HepG2 (cell line): ENCODE results near the gene PLCB4. TPM values are rescaled to one million over a fixed set of nuclear protein-coding genes. Genes with fewer than 3 reads are reported as not detected.

Source experiments
- ATAC-seq: fragments of 200-7000 bp; cut with Tn5 transposase; 3 replicates; pipeline ENCODE4 v1.9.1; 2020; ENCODE audit warnings: mild to moderate bottlenecking, moderate library complexity
- BruUV-seq: library from RNA; stranded (reverse); fragments of 400-500 nt; replicated peaks from 2 replicates; lab custom pipeline; 2021; lab: Mats Ljungman, UMichigan
- CTCF ChIA-PET: fragments of 300-600 bp; formaldehyde crosslinking; extraction: SDS; loops from one replicate; lab custom pipeline; 2021; ENCODE audit warnings: low total read pairs, inconsistent platforms, low intra/inter-chr PET ratio; lab: Yijun Ruan, JAX
- POLR2A ChIA-PET: fragments of 350-600 bp; sonication (Branson Sonifier 250); formaldehyde crosslinking; loops from one replicate; lab custom pipeline; 2020; ENCODE audit warnings: antibody characterized with exemption, inconsistent platforms; lab: Yijun Ruan, JAX
- DNase-seq: peaks from one replicate; pipeline ENCODE4 v3.0.0-alpha.2; 2015; ENCODE audit warnings: low spot score
- FAIRE-seq: peaks from 3 replicates; lab custom pipeline; 2011; peaks lifted over from hg19 to GRCh38; lab: Jason Lieb, UNC
- H2AFZ ChIP-seq: one replicate; pipeline ENCODE4 v1.6.1; 2011; ENCODE audit warnings: low read length, inconsistent platforms
- H3K27ac ChIP-seq: fragments of 300-600 bp; 3 replicates; pipeline ENCODE4 v1.8.0; 2011; ENCODE audit warnings: mixed run types, mild to moderate bottlenecking, mixed read lengths, low read length, inconsistent platforms; ENCODE audit not compliant: insufficient read depth; ENCODE audit errors: extremely low read length
- H3K27me3 ChIP-seq, 2 experiments: fragments of 200-600 bp in 1 of 2; 2 replicates in 1 of 2; 3 replicates in 1 of 2; pipeline versions ENCODE4 v1.6.0 to v1.8.0; 2011; ENCODE audit warnings: low read length in 2 of 2, mild to moderate bottlenecking in 2 of 2, moderate library complexity in 2 of 2, inconsistent platforms in 1 of 2; ENCODE audit not compliant: insufficient read depth in 2 of 2, control insufficient read depth in 1 of 2
- H3K36me3 ChIP-seq, 2 experiments: fragments of 200-600 bp in 1 of 2; replicated peaks in 1 of 2; 2 replicates in 1 of 2; 3 replicates in 1 of 2; pipeline versions ENCODE4 v1.5.1 to v1.8.0; 2011; ENCODE audit warnings: low read length in 2 of 2, inconsistent platforms in 1 of 2; ENCODE audit not compliant: insufficient read depth in 2 of 2, control insufficient read depth in 1 of 2
- H3K4me1 ChIP-seq: 2 replicates; pipeline ENCODE4 v1.5.1; 2012; ENCODE audit warnings: low read length, inconsistent platforms; ENCODE audit not compliant: insufficient read depth
- H3K4me2 ChIP-seq: 2 replicates; pipeline ENCODE4 v1.6.0; 2011; ENCODE audit warnings: low read depth, low read length, inconsistent platforms
- H3K4me3 ChIP-seq, 3 experiments: fragments of 200-600 bp in 1 of 3; sonication (generic), shearing (Covaris generic) in 1 of 3; replicated peaks in 1 of 3; 2 replicates each; pipeline ENCODE4 v1.5.1; 2011 to 2016; ENCODE audit warnings: low read length in 3 of 3, inconsistent platforms in 2 of 3, low read depth in 2 of 3, mild to moderate bottlenecking in 2 of 3, control low read depth in 1 of 3, mixed read lengths in 1 of 3; ENCODE audit not compliant: insufficient read depth in 1 of 3
- H3K79me2 ChIP-seq: one replicate; pipeline ENCODE4 v1.6.1; 2011; ENCODE audit warnings: low read length, inconsistent platforms; ENCODE audit not compliant: insufficient read depth
- H3K9ac ChIP-seq: 2 replicates; pipeline ENCODE4 v1.6.0; 2011; ENCODE audit warnings: mild to moderate bottlenecking, low read depth, low read length, inconsistent platforms; ENCODE audit not compliant: insufficient read depth
- H3K9me3 ChIP-seq: 2 replicates; pipeline ENCODE4 v1.5.1; 2012; ENCODE audit warnings: mild to moderate bottlenecking, low read length
- H4K20me1 ChIP-seq: 2 replicates; pipeline ENCODE4 v1.6.0; 2011; ENCODE audit warnings: inconsistent platforms, mild to moderate bottlenecking, low read length, moderate library complexity; ENCODE audit not compliant: insufficient read depth
- ATF5 ChIP-seq: sonication (generic); formaldehyde crosslinking; IDR thresholded peaks from 2 replicates; pipeline ENCODE4 v1.4.0; 2020; ENCODE audit warnings: mild to moderate bottlenecking, low read depth, missing genetic modification reagents
- ATRX ChIP-seq: sonication (generic); formaldehyde crosslinking; IDR thresholded peaks from 2 replicates; pipeline ENCODE4 v1.4.0; 2020; ENCODE audit warnings: missing genetic modification reagents, borderline replicate concordance
- DPF2 ChIP-seq: sonication (generic); formaldehyde crosslinking; IDR thresholded peaks from 2 replicates; pipeline ENCODE4 v1.4.0; 2020; ENCODE audit warnings: mild to moderate bottlenecking, low read depth, missing genetic modification reagents, borderline replicate concordance
- KDM1A ChIP-seq: IDR thresholded peaks from 2 replicates; pipeline ENCODE4 v1.6.1; 2016; ENCODE audit warnings: missing compliant biosample characterization
- MNT ChIP-seq: fragments of 450-650 bp; IDR thresholded peaks from 2 replicates; pipeline ENCODE4 v1.6.1; 2016
- MXD3 ChIP-seq: IDR thresholded peaks from 2 replicates; pipeline ENCODE4 v1.6.1; 2016; ENCODE audit warnings: mild to moderate bottlenecking, missing biosample characterization, missing genetic modification reagents
- NFATC3 ChIP-seq: sonication (generic); formaldehyde crosslinking; IDR thresholded peaks from 2 replicates; pipeline ENCODE4 v1.5.1; 2020; ENCODE audit warnings: mild to moderate bottlenecking, missing genetic modification reagents
- NPAS2 ChIP-seq: sonication (generic); formaldehyde crosslinking; IDR thresholded peaks from 2 replicates; pipeline ENCODE4 v1.8.0; 2022; ENCODE audit warnings: mild to moderate bottlenecking, missing genetic modification reagents, borderline replicate concordance
- NR2F6 ChIP-seq, 2 experiments: IDR thresholded peaks; 2 replicates each; pipeline ENCODE4 v1.6.1; 2016; ENCODE audit warnings: antibody characterized with exemption in 1 of 2, mild to moderate bottlenecking in 1 of 2
- NRL ChIP-seq: sonication (generic); formaldehyde crosslinking; IDR thresholded peaks from 2 replicates; pipeline ENCODE4 v1.5.0; 2020; ENCODE audit warnings: missing genetic modification reagents, mild to moderate bottlenecking, moderate library complexity, borderline replicate concordance
- PTBP1 ChIP-seq: fragments of 200-400 bp; formaldehyde crosslinking; IDR thresholded peaks from 2 replicates; pipeline ENCODE4 v1.6.1; 2018; ENCODE audit warnings: low read length, low read depth; ENCODE audit not compliant: poor library complexity, severe bottlenecking
- RAD51 ChIP-seq: fragments of 450-650 bp; IDR thresholded peaks from 2 replicates; pipeline ENCODE4 v1.6.1; 2016; ENCODE audit warnings: borderline replicate concordance
- RFXANK ChIP-seq: IDR thresholded peaks from 2 replicates; pipeline ENCODE4 v1.6.1; 2016
- SCMH1 ChIP-seq: sonication (generic); formaldehyde crosslinking; IDR thresholded peaks from 2 replicates; pipeline ENCODE4 v1.9.0; 2021; ENCODE audit warnings: missing genetic modification reagents, mild to moderate bottlenecking, borderline replicate concordance
- ZBTB38 ChIP-seq: sonication (generic); formaldehyde crosslinking; IDR thresholded peaks from 2 replicates; pipeline ENCODE4 v1.5.1; 2020; ENCODE audit warnings: mild to moderate bottlenecking, missing genetic modification reagents
- ZFP36L1 ChIP-seq: sonication (generic); formaldehyde crosslinking; IDR thresholded peaks from 2 replicates; pipeline ENCODE4 v1.8.0; 2022; ENCODE audit warnings: mild to moderate bottlenecking, missing genetic modification reagents, moderate library complexity
- ZFYVE20 ChIP-seq: sonication (generic); formaldehyde crosslinking; IDR thresholded peaks from 2 replicates; pipeline ENCODE4 v1.8.0; 2023; ENCODE audit warnings: low read depth, mild to moderate bottlenecking, moderate library complexity, missing genetic modification reagents, borderline replicate concordance
- ZNF451 ChIP-seq: sonication (generic); formaldehyde crosslinking; IDR thresholded peaks from 2 replicates; pipeline ENCODE4 v1.5.0; 2020; ENCODE audit warnings: mild to moderate bottlenecking, missing genetic modification reagents
- ZNF678 ChIP-seq: sonication (generic); formaldehyde crosslinking; IDR thresholded peaks from 2 replicates; pipeline ENCODE4 v1.4.0; 2020; ENCODE audit warnings: mild to moderate bottlenecking, missing genetic modification reagents
- ZNF772 ChIP-seq: sonication (generic); formaldehyde crosslinking; IDR thresholded peaks from 2 replicates; pipeline ENCODE4 v1.5.0; 2020; ENCODE audit warnings: mild to moderate bottlenecking, missing genetic modification reagents
- WGBS: methylation state at CpG from one replicate; pipeline ENCODE4 v1.1.6; 2017; ENCODE audit warnings: low lambda C conversion rate; 5-methylcytosine and 5-hydroxymethylcytosine counted together
- in situ Hi-C: cut with HindIII; loops from 2 replicates; pipeline ENCODE4 v1.10.0; 2017; ENCODE audit warnings: low pct_unique_long_range_greater_than_20kb; ENCODE audit not compliant: extremely low pct_ligation_motif_present
- intact Hi-C: fragments of 100-400 bp; cut with micrococcal nuclease; formaldehyde crosslinking; loops from one replicate; pipeline ENCODE4 v1.10.0; 2022; ENCODE audit not compliant: unreplicated experiment
- polyA plus RNA-seq, 8 experiments: library from polyadenylated mRNA; depleted of rRNA in 3 of 8; stranded (reverse) in 7 of 8; unstranded in 1 of 8; fragments of >200 nt; fragmentation: Illumina TruSeq in 4 of 8; extraction: Trizol in 4 of 8; gene quantifications; 2 replicates each; pipeline versions ENCODE4 v1.2.1 to v1.2.3, GENCODE V29; 2011 to 2016; ENCODE audit warnings: low read depth in 4 of 8, missing spikeins in 1 of 8, mixed read lengths in 1 of 8; ENCODE audit not compliant: insufficient read depth in 1 of 8
- total RNA-seq, 5 experiments: library from RNA; depleted of rRNA; stranded (reverse); fragments of >200 nt; fragmentation: Illumina TruSeq; extraction: Trizol; gene quantifications; 2 replicates each; pipeline ENCODE4 v1.2.3, GENCODE V29; 2016; ENCODE audit warnings: low read depth in 1 of 5

Gene PLCB4
- total and polyA plus RNA-seq, 2 of the 13 experiments (the other 11 are each of a cell fraction or from before 2014, with no cell fraction given): 0.01 TPM; not detected in 1

GRCh38 chr20:9482180-9482579 lies 413.3 kb downstream of the PLCB4 start:
- FAIRE-seq: no peak
- POLR2A ChIA-PET: no interaction called here
- no peaks in the 10 kb centered on the region for H3K9me3 ChIP-seq
- H3K79me2 ChIP-seq: no peaks in the 10 kb centered on the region
- in situ Hi-C loops: no loop called here
- CTCF ChIA-PET: no interaction called here
- H3K36me3 ChIP-seq: no peaks in the 10 kb centered on the region
- BruUV-seq: no TSS peak
- TF ChIP-seq NPAS2 (CRISPR knock-in tag) (no peak), ATF5 (CRISPR knock-in tag) (no peak), RFXANK (no peak), ZFP36L1 (CRISPR knock-in tag) (no peak), MXD3 (CRISPR knock-in tag) (no peak), NFATC3 (CRISPR knock-in tag) (no peak), SCMH1 (no peak), RAD51 (no peak), ZBTB38 (CRISPR knock-in tag) (no peak), NRL (CRISPR knock-in tag) (no peak), ZNF772 (CRISPR knock-in tag) (no peak), PTBP1 (no peak), KDM1A (CRISPR knock-in tag) (no peak), MNT (no peak), DPF2 (no peak), NR2F6 (IDR thresholded peaks at IDR 0.05) (no peak), NR2F6 (CRISPR knock-in tag; IDR thresholded peaks at IDR 0.05) (no peak), ZNF451 (CRISPR knock-in tag) (no peak), ATRX (no peak), ZFYVE20 (CRISPR knock-in tag) (no peak), ZNF678 (no peak)
- no peak overlapping the region for H3K27ac ChIP-seq
- no peak overlapping the region for H3K4me2 ChIP-seq
- no peak for ATAC-seq
- DNase-seq: no peak
- no peak overlapping the region for H3K9ac ChIP-seq
- H4K20me1 ChIP-seq: no peaks in the 10 kb centered on the region
- no peaks in the 10 kb centered on the region for H3K27me3 ChIP-seq
- no peak overlapping the region for H3K4me3 ChIP-seq
- intact Hi-C loops: no loop called here
- H3K4me1 ChIP-seq: no peaks in the 10 kb centered on the region
- no peak overlapping the region for H2AFZ ChIP-seq
- 2% methylated on average over 3 of the region's 3 CpGs for WGBS
